IPS-18a (cell line): ENCODE measurements around the gene TMEM229A.

Experiments used
- H3K27ac ChIP-seq: one replicate; pipeline ENCODE4 v1.5.1; 2013; ENCODE audit warnings: low read length
- H3K27me3 ChIP-seq: one replicate; pipeline ENCODE4 v1.6.1; 2013; ENCODE audit warnings: mild to moderate bottlenecking, low read length; ENCODE audit not compliant: control insufficient read depth, insufficient read depth
- H3K36me3 ChIP-seq: one replicate; pipeline ENCODE4 v1.6.1; 2013; ENCODE audit warnings: low read depth, low read length; ENCODE audit not compliant: control insufficient read depth
- H3K4me1 ChIP-seq: one replicate; pipeline ENCODE4 v1.6.1; 2013; ENCODE audit warnings: low read depth, low read length; ENCODE audit not compliant: control insufficient read depth
- H3K4me3 ChIP-seq: one replicate; pipeline ENCODE4 v1.5.1; 2013; ENCODE audit warnings: low read length
- H3K9ac ChIP-seq: one replicate; pipeline ENCODE4 v1.6.1; 2013; ENCODE audit warnings: mild to moderate bottlenecking, low read length, moderate library complexity
- H3K9me3 ChIP-seq: one replicate; pipeline ENCODE4 v1.6.1; 2013; ENCODE audit warnings: low read depth, low read length; ENCODE audit not compliant: control insufficient read depth

Gene TMEM229A

GRCh38 chr7:123998921-123999320, 33.9 kb downstream of the TMEM229A start:
- peaks cover 16% of the 10 kb centered on the region for H3K4me1 ChIP-seq
- H3K27me3 ChIP-seq, result no peaks in the 10 kb centered on the region
- no peak overlapping the region for H3K9ac ChIP-seq
- no peak overlapping the region for H3K27ac ChIP-seq
- no peak overlapping the region for H3K4me3 ChIP-seq
- H3K36me3 ChIP-seq, result no peaks in the 10 kb centered on the region
- H3K9me3 ChIP-seq, result no peaks in the 10 kb centered on the region

- Histone ChIP-seq H3K27me3 (no peaks in the 10 kb centered on the region), H3K27ac (no peak overlapping the region), H3K4me1 (peaks cover 17% of the 10 kb centered on the region), H3K4me3 (no peak overlapping the region), H3K36me3 (no peaks in the 10 kb centered on the region), H3K9ac (no peak overlapping the region), H3K9me3 (no peaks in the 10 kb centered on the region)
These were observed 36.6 kb downstream of the TMEM229A start for GRCh38 chr7:123996327-123996625.

DNA sequence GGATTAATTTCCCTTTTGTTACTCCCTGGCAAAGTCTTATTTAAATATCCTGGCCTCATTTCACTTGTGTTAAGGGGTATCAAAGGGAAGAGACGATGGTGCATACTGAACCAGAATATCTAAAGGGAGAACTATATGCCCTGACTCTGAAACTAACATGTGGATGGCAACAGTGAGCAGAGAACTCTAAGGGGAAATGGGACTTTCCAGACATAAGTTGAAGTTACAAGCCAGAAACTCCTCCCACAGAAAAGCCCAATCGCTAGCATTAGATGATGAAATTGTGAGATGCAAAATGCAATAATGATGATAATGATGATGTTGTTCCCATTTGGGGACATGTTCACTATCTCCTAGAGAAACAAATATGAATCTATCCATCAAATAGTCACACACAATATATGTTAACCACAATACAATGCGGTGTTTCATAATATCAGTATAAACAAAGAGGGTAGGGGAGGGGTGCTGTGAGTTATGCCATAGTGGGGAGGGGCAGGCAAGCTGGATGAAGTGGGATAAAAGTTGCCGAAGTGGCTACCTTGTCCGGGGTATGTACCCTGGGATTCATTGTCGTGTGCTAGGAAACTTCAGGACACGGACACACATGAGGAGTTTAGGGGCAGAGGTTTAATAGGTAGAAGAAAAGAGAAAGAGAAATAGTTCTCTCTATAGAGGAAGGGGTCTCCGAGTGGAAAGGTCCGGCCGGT, 37.1 kb downstream of the TMEM229A start:
- Histone ChIP-seq H3K9ac (no peak overlapping the region), H3K4me1 (peaks cover 17% of the 10 kb centered on the region), H3K27me3 (no peaks in the 10 kb centered on the region), H3K4me3 (no peak overlapping the region), H3K9me3 (no peaks in the 10 kb centered on the region), H3K36me3 (no peaks in the 10 kb centered on the region), H3K27ac (no peak overlapping the region)

GRCh38 chr7:123994449-123994848, 38.4 kb downstream of the TMEM229A start:
- Histone ChIP-seq H3K9me3 (no peaks in the 10 kb centered on the region), H3K4me1 (peaks cover 17% of the 10 kb centered on the region), H3K4me3 (peak overlapping the region; percentile 9), H3K9ac (no peak overlapping the region), H3K27ac (no peak overlapping the region), H3K36me3 (no peaks in the 10 kb centered on the region), H3K27me3 (no peaks in the 10 kb centered on the region)

- Histone ChIP-seq H3K27ac (no peak overlapping the region), H3K9me3 (no peaks in the 10 kb centered on the region)
These were observed 38.9 kb downstream of the TMEM229A start for GRCh38 chr7:123993996-123994395.

DNA sequence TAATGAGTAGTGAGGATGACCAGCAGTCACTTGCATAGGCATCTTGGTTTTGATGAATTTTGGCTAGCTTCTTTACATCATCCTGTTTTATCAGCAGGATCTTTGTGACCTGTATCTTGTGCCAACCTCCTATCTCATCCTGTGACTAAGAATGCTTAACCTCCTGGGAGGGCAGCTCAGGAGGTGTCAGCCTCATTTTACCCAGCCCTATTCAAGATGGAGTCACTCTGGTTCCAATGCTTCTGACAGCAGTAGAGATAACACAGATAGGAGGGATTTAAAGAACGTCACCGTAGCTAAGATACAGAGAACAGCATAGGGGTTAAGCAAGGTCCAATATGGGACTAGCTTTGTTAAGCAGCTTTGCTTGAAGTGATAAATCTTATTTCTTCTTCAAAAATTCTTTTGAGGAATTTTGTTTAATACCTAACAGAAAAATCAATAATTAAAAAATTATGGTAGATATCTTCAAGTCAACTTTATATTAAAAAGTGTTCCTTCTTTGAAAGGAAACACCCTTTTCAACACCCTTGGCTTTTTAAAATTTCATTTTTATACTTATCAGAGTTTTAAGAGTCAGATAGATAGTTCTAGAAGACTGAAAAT, 39.9 kb downstream of the TMEM229A start:
- H3K36me3 ChIP-seq, result no peaks in the 10 kb centered on the region
- H3K4me1 ChIP-seq, result peaks cover 17% of the 10 kb centered on the region

More at GRCh38 chr7:123993996-123994395, 38.9 kb downstream of the TMEM229A start:
- Histone ChIP-seq H3K4me1 (peaks cover 17% of the 10 kb centered on the region), H3K4me3 (peak overlapping the region; percentile 9), H3K9ac (no peak overlapping the region), H3K27me3 (no peaks in the 10 kb centered on the region), H3K36me3 (no peaks in the 10 kb centered on the region)

GRCh38 chr7:123987445-123987844, 45.4 kb downstream of the TMEM229A start:
- no peaks in the 10 kb centered on the region for H3K4me1 ChIP-seq
- H3K9me3 ChIP-seq, result no peaks in the 10 kb centered on the region
- H3K36me3 ChIP-seq, result no peaks in the 10 kb centered on the region
- no peak overlapping the region for H3K4me3 ChIP-seq
- no peaks in the 10 kb centered on the region for H3K27me3 ChIP-seq
- no peak overlapping the region for H3K27ac ChIP-seq
- H3K9ac ChIP-seq, result no peak overlapping the region

More for the DNA sequence above, 39.9 kb downstream of the TMEM229A start:
- H3K9me3 ChIP-seq, result no peaks in the 10 kb centered on the region
- no peak overlapping the region for H3K4me3 ChIP-seq
- no peak overlapping the region for H3K27ac ChIP-seq
- H3K9ac ChIP-seq, result no peak overlapping the region
- no peaks in the 10 kb centered on the region for H3K27me3 ChIP-seq
